AG09309 (cell line): ENCODE data around the gene AGAP4.
A peak's percentile ranks its signal among the peaks of the same experiment; 100 is the strongest.
"Not testable (repeated sequence)": the region's sequence is repeated elsewhere in the genome, so short reads cannot be mapped to it uniquely, and the experiment has no call there.

Experiments used
- DNase-seq: peaks from one replicate; pipeline ENCODE4 v3.0.0-alpha.2; 2010; ENCODE audit warnings: low read depth
- H3K4me3 ChIP-seq: 2 replicates; pipeline ENCODE4 v1.5.1; 2011; ENCODE audit warnings: mild to moderate bottlenecking, low read depth, low read length, moderate library complexity; ENCODE audit not compliant: control insufficient read depth
- CTCF ChIP-seq: IDR thresholded peaks from 2 replicates; pipeline ENCODE4 v1.5.1; 2011; ENCODE audit warnings: mild to moderate bottlenecking, low read depth, low read length, inconsistent platforms; ENCODE audit not compliant: insufficient read depth, control insufficient read depth; ENCODE audit errors: missing control alignments

Gene AGAP4

DNA sequence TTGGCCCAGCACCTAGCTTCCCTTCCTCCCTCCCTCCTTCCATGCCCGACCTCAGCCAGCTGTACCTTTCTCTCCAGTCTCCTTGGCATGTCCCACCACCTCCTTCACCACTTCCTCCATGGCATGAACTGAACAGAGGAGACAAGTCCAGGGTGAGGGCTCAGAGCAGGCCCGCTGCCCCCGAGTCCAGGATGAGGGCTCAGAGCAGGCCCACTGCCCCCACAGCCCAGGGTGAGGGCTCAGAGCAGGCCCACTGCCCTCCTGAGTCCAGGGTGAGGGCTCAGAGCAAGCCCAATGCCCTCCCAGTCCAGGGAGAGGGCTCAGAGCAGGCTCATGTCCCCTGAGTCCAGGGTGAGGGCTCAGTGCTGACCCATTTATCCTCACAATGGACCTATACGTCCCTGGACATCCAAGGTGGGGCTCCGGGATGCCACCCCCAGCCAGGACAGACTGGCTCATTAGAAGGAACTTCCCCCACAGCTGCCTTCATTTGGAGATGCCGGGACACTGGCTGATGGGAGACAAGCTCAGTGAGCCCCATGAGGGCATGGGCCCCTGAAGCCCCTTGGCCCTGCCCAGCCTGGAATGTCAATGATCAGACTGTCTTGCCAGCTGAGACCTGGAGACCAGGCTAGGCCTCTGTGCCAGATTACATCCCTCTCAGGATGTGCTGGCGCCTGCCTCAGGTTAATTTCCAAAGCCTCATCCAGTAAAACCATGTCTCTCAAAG lies 30.0 kb downstream of the AGAP4 start:
- H3K4me3 ChIP-seq: no peak overlapping the region
- DNase-seq: no peak
- TF ChIP-seq CTCF: no peak

- not testable (repeated sequence) for DNase-seq, H3K4me3 ChIP-seq
Observed at GRCh38 chr10:45814146-45814545, 33.2 kb downstream of the AGAP4 start.

- DNase-seq, H3K4me3 ChIP-seq: not testable (repeated sequence)
Observed at GRCh38 chr10:45812959-45813358, 34.3 kb downstream of the AGAP4 start.

GRCh38 chr10:45811075-45811474 lies 36.2 kb downstream of the AGAP4 start:
- DNase-seq: no peak
- TF ChIP-seq CTCF: no peak
- no peak overlapping the region for H3K4me3 ChIP-seq

GRCh38 chr10:45809837-45810236 lies 37.5 kb downstream of the AGAP4 start:
- no peak for TF ChIP-seq CTCF
- no peak for DNase-seq
- H3K4me3 ChIP-seq: no peak overlapping the region

DNA sequence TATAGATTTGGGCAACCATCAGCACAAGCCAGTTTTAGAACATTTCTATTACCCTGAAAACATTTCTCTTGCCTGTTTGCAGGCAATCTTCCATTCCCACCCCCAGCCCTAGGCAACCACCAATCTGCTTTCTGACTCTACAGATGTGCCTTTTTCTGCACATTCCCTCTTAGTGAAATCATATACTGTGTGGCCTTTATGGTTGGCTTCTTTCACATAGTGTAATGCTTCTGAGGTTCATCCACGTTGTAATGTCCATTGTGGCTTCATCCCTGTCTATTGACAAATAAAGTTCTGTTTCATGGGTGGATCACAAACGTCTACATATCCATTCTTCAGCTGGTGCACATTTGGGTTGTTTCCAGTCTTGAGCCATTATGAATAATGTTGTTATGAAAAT lies 42.3 kb downstream of the AGAP4 start:
- DNase-seq, H3K4me3 ChIP-seq: not testable (repeated sequence)

GRCh38 chr10:45803060-45804010 lies 44.0 kb downstream of the AGAP4 start:
- peak; percentile 24 for DNase-seq

DNA sequence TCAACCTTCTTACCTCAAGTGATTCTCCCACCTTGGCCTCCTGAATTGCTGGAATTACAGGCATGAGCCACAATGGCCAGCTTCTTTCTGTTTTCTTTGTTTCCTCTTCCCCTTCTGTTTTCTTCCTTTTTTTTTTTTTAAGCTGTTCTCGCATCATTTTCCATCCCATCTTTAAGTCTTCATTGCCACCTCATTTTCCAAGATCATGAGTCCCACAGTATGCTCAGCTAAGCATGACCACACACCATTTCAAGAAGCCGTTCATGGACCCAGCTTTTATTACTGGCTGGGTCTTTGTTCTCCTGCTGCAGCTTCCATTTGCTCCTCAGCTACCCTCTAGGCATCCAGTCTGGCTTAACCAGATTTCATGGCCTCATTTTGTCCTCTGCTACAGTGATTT lies 52.5 kb downstream of the AGAP4 start:
- not testable (repeated sequence) for DNase-seq, H3K4me3 ChIP-seq

More at GRCh38 chr10:45803060-45804010, 44.0 kb downstream of the AGAP4 start:
- not testable (repeated sequence) for H3K4me3 ChIP-seq

GRCh38 chr10:45790694-45791426 lies 56.4 kb downstream of the AGAP4 start:
- not testable (repeated sequence) for DNase-seq, H3K4me3 ChIP-seq

DNA sequence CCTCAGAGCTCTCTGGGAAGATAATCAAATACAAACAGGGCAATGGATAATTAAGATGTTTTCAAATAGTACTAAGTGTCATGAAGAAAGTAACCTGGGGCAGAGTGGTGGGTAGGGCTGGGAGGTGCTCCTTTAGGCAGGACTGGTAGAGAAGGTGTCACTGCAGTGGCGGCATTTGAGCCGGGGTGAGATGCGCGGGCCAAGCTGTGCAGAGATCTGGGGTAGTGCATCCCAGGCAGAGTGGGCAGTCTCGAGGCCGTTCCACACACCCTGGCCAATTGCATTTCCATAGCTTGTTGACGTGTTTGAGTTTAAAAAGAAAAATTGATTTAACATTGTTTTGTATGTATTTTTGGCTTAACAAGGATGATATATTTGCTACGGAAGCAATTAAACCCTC lies 57.3 kb downstream of the AGAP4 start:
- H3K4me3 ChIP-seq, DNase-seq: not testable (repeated sequence)

GRCh38 chr10:45787212-45787741 lies 60.0 kb downstream of the AGAP4 start:
- not testable (repeated sequence) for DNase-seq, H3K4me3 ChIP-seq

GRCh38 chr10:45786217-45786616 lies 61.1 kb downstream of the AGAP4 start:
- not testable (repeated sequence) for DNase-seq, H3K4me3 ChIP-seq
